ENCODE data around the gene OAS2. TPM values are rescaled to one million over a fixed set of nuclear protein-coding genes. Genes with fewer than 3 reads are reported as not detected.

OAS2 gene
- total and polyA plus RNA-seq, 5 donors from 2014 or later, result 58.2 to 82.2 (median 77.9) TPM

DNA sequence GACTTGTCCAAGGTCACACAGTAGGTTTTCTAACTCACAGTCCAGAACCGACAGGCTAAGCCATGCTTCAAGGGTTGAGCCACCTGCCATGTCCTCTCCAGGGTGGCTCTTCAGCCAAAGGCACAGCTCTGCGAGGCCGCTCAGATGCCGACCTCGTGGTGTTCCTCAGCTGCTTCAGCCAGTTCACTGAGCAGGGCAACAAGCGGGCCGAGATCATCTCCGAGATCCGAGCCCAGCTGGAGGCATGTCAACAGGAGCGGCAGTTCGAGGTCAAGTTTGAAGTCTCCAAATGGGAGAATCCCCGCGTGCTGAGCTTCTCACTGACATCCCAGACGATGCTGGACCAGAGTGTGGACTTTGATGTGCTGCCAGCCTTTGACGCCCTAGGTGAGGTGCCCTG lies 12.7 kb upstream of the OAS2 start:
- DNase-seq (no peak), ATAC-seq (ENCODE audit: low read depth in 2 of 2) (no peak)

GRCh38 chr12:112967306-112967705 lies 11.0 kb upstream of the OAS2 start:
- Mint-ChIP-seq H3K4me1 (peaks cover 0 to 6% (median 0%) of the 10 kb centered on the region in 4 donors), H3K27ac (peak overlapping the region in 1 of 3 donors; percentile 20), H3K36me3 (peaks cover 49% of the 10 kb centered on the region), H3K27me3 (no peaks in the 10 kb centered on the region), H3K9me3 (peaks cover 0 to 2% (median 0%) of the 10 kb centered on the region in 7 donors), H3K4me3 (no peak overlapping the region)
- ATAC-seq (ENCODE audit: low read depth in 2 of 2) (no peak), DNase-seq (no peak)
- H3K27me3 ChIP-seq (ENCODE audit: control insufficient read depth, insufficient read depth, low read length), result no peaks in the 10 kb centered on the region
- H3K4me1 ChIP-seq (ENCODE audit: control insufficient read depth, insufficient read depth, low read length, poor library complexity, severe bottlenecking), result no peaks in the 10 kb centered on the region
- peaks cover 77% of the 10 kb centered on the region for H3K36me3 ChIP-seq (ENCODE audit: control insufficient read depth, insufficient read depth, low read length)
- H3K4me3 ChIP-seq (ENCODE audit: low read depth, low read length), result no peak overlapping the region
- no peak overlapping the region for H3K27ac ChIP-seq (ENCODE audit: insufficient read depth, low read length, poor library complexity, severe bottlenecking)
- H3K9me3 ChIP-seq (ENCODE audit: control insufficient read depth in 2 of 2, low read length in 2 of 2), result no peaks in the 10 kb centered on the region

More for the DNA sequence above, 12.7 kb upstream of the OAS2 start:
- Mint-ChIP-seq H3K9me3 (peaks cover 0 to 2% (median 0%) of the 10 kb centered on the region in 7 donors), H3K4me1 (peaks cover 0 to 10% (median 2%) of the 10 kb centered on the region in 4 donors), H3K36me3 (peaks cover 61% of the 10 kb centered on the region), H3K27ac (no peak overlapping the region), H3K4me3 (no peak overlapping the region), H3K27me3 (no peaks in the 10 kb centered on the region)
- Histone ChIP-seq H3K4me1 (ENCODE audit: control insufficient read depth, insufficient read depth, low read length, poor library complexity, severe bottlenecking) (no peaks in the 10 kb centered on the region), H3K36me3 (ENCODE audit: control insufficient read depth, insufficient read depth, low read length) (peaks cover 88% of the 10 kb centered on the region), H3K27me3 (ENCODE audit: control insufficient read depth, insufficient read depth, low read length) (no peaks in the 10 kb centered on the region), H3K9me3 (ENCODE audit: control insufficient read depth in 2 of 2, low read length in 2 of 2) (no peaks in the 10 kb centered on the region), H3K4me3 (ENCODE audit: low read depth, low read length) (no peak overlapping the region), H3K27ac (ENCODE audit: insufficient read depth, low read length, poor library complexity, severe bottlenecking) (no peak overlapping the region)

DNA sequence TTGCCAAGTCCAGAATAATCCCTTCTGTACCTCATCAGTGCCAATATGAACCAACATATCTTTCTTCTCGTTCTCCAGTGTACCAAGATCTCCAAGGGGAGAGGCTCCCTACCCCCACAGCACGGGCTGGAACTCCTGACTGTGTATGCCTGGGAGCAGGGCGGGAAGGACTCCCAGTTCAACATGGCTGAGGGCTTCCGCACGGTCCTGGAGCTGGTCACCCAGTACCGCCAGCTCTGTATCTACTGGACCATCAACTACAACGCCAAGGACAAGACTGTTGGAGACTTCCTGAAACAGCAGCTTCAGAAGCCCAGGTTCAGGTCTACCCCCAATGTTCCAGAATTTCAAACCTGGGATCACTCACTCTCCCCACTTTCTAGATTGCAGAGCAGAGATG lies 10.5 kb upstream of the OAS2 start:
- peaks cover 0 to 6% (median 0%) of the 10 kb centered on the region in 4 donors for H3K4me1 Mint-ChIP-seq
- H3K4me1 ChIP-seq (ENCODE audit: control insufficient read depth, insufficient read depth, low read length, poor library complexity, severe bottlenecking), result no peaks in the 10 kb centered on the region
- H3K4me3 ChIP-seq (ENCODE audit: low read depth, low read length), result no peak overlapping the region
- H3K9me3 Mint-ChIP-seq, result peaks cover 0 to 2% (median 0%) of the 10 kb centered on the region in 7 donors
- H3K36me3 ChIP-seq (ENCODE audit: control insufficient read depth, insufficient read depth, low read length), result peaks cover 72% of the 10 kb centered on the region
- H3K36me3 Mint-ChIP-seq, result peaks cover 45% of the 10 kb centered on the region
- H3K27me3 Mint-ChIP-seq, result no peaks in the 10 kb centered on the region
- no peak overlapping the region for H3K4me3 Mint-ChIP-seq
- no peak overlapping the region for H3K27ac ChIP-seq (ENCODE audit: insufficient read depth, low read length, poor library complexity, severe bottlenecking)
- no peaks in the 10 kb centered on the region for H3K27me3 ChIP-seq (ENCODE audit: control insufficient read depth, insufficient read depth, low read length)
- no peak overlapping the region for H3K27ac Mint-ChIP-seq
- no peaks in the 10 kb centered on the region for H3K9me3 ChIP-seq (ENCODE audit: control insufficient read depth in 2 of 2, low read length in 2 of 2)
- ATAC-seq (ENCODE audit: low read depth in 2 of 2), result no peak
- DNase-seq, result no peak

GRCh38 chr12:112969547-112970306 lies 8.6 kb upstream of the OAS2 start:
- H3K9me3 Mint-ChIP-seq, result no peaks in the 10 kb centered on the region
- Histone ChIP-seq H3K9me3 (ENCODE audit: control insufficient read depth in 2 of 2, low read length in 2 of 2) (no peaks in the 10 kb centered on the region), H3K27ac (ENCODE audit: insufficient read depth, low read length, poor library complexity, severe bottlenecking) (no peak overlapping the region), H3K4me3 (ENCODE audit: low read depth, low read length) (no peak overlapping the region), H3K27me3 (ENCODE audit: control insufficient read depth, insufficient read depth, low read length) (no peaks in the 10 kb centered on the region), H3K36me3 (ENCODE audit: control insufficient read depth, insufficient read depth, low read length) (peaks cover 57% of the 10 kb centered on the region), H3K4me1 (ENCODE audit: control insufficient read depth, insufficient read depth, low read length, poor library complexity, severe bottlenecking) (no peaks in the 10 kb centered on the region)
- peaks cover 0 to 7% (median 3%) of the 10 kb centered on the region in 4 donors for H3K4me1 Mint-ChIP-seq
- no peaks in the 10 kb centered on the region for H3K27me3 Mint-ChIP-seq
- H3K36me3 Mint-ChIP-seq, result peaks cover 36% of the 10 kb centered on the region
- ATAC-seq (ENCODE audit: low read depth in 2 of 2) (no peak), DNase-seq (no peak)
- peak overlapping the region in 2 of 3 donors; percentile 33 to 71 for H3K27ac Mint-ChIP-seq
- H3K4me3 Mint-ChIP-seq, result no peak overlapping the region

GRCh38 chr12:112970391-112970790 lies 7.9 kb upstream of the OAS2 start:
- Mint-ChIP-seq H3K4me3 (no peak overlapping the region), H3K4me1 (peaks cover 0 to 7% (median 3%) of the 10 kb centered on the region in 4 donors), H3K9me3 (no peaks in the 10 kb centered on the region), H3K27me3 (no peaks in the 10 kb centered on the region), H3K36me3 (peaks cover 36% of the 10 kb centered on the region), H3K27ac (peak overlapping the region; percentile 33 to 63 (median 34))
- Histone ChIP-seq H3K9me3 (ENCODE audit: control insufficient read depth in 2 of 2, low read length in 2 of 2) (no peaks in the 10 kb centered on the region), H3K27me3 (ENCODE audit: control insufficient read depth, insufficient read depth, low read length) (no peaks in the 10 kb centered on the region), H3K27ac (ENCODE audit: insufficient read depth, low read length, poor library complexity, severe bottlenecking) (no peak overlapping the region), H3K4me1 (ENCODE audit: control insufficient read depth, insufficient read depth, low read length, poor library complexity, severe bottlenecking) (no peaks in the 10 kb centered on the region), H3K36me3 (ENCODE audit: control insufficient read depth, insufficient read depth, low read length) (peaks cover 50% of the 10 kb centered on the region), H3K4me3 (ENCODE audit: low read depth, low read length) (no peak overlapping the region)
- ATAC-seq (ENCODE audit: low read depth in 2 of 2) (no peak), DNase-seq (no peak)

GRCh38 chr12:112971248-112971647 lies 7.1 kb upstream of the OAS2 start:
- Histone ChIP-seq H3K27me3 (ENCODE audit: control insufficient read depth, insufficient read depth, low read length) (no peaks in the 10 kb centered on the region), H3K36me3 (ENCODE audit: control insufficient read depth, insufficient read depth, low read length) (peaks cover 42% of the 10 kb centered on the region), H3K4me3 (ENCODE audit: low read depth, low read length) (no peak overlapping the region), H3K4me1 (ENCODE audit: control insufficient read depth, insufficient read depth, low read length, poor library complexity, severe bottlenecking) (no peaks in the 10 kb centered on the region), H3K27ac (ENCODE audit: insufficient read depth, low read length, poor library complexity, severe bottlenecking) (no peak overlapping the region), H3K9me3 (ENCODE audit: control insufficient read depth in 2 of 2, low read length in 2 of 2) (no peaks in the 10 kb centered on the region)
- Mint-ChIP-seq H3K4me1 (peaks cover 0 to 7% (median 5%) of the 10 kb centered on the region in 4 donors), H3K27me3 (no peaks in the 10 kb centered on the region), H3K36me3 (peaks cover 30% of the 10 kb centered on the region), H3K9me3 (no peaks in the 10 kb centered on the region), H3K4me3 (no peak overlapping the region), H3K27ac (peak overlapping the region in 1 of 3 donors; percentile 76)
- DNase-seq, result no peak
- ATAC-seq (ENCODE audit: low read depth in 2 of 2), result no peak

DNA sequence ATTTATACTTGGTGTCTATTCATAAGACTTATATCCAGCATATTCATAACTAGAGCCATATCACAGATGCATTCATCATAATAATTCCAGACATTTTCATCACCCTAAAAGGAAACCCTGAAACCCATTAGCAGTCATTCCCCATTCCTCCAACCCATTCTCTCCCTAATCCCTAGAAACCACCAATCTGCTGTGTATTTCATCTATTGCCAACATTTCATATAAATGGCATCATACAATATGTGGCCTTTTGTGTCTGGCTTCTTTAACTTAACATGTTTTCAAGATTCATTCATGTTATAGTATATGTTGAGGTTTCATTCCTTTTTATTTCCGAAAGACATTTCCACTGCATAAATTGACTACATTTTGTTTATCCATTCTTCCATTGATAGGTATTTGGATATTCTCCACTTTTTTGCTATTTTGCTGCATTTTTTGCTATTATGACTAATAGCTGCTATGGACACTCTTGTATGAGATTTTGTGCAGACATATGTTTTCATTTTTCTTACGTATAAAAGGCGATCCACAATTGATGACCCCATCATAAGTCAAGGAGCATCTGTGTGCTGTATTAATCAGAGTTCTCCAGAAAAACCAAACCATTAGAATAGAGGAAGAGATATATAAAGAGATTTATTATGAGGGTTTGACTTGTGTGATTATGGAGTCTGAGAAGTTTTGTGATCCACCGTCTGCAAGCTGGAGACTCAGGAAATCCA lies 5.1 kb upstream of the OAS2 start:
- no peak overlapping the region for H3K27ac ChIP-seq (ENCODE audit: insufficient read depth, low read length, poor library complexity, severe bottlenecking)
- H3K4me1 Mint-ChIP-seq, result peaks cover 0 to 23% (median 7%) of the 10 kb centered on the region in 4 donors
- no peaks in the 10 kb centered on the region for H3K9me3 ChIP-seq (ENCODE audit: control insufficient read depth in 2 of 2, low read length in 2 of 2)
- DNase-seq (no peak), ATAC-seq (ENCODE audit: low read depth in 2 of 2) (no peak)
- H3K4me3 ChIP-seq (ENCODE audit: low read depth, low read length), result no peak overlapping the region
- peak overlapping the region in 1 of 4 donors; percentile 13 for H3K4me3 Mint-ChIP-seq
- no peaks in the 10 kb centered on the region for H3K9me3 Mint-ChIP-seq
- H3K27me3 ChIP-seq (ENCODE audit: control insufficient read depth, insufficient read depth, low read length), result no peaks in the 10 kb centered on the region
- H3K27ac Mint-ChIP-seq, result peak overlapping the region in 2 of 3 donors; percentile 13 to 45
- no peaks in the 10 kb centered on the region for H3K27me3 Mint-ChIP-seq
- peaks cover 17% of the 10 kb centered on the region for H3K36me3 Mint-ChIP-seq
- peaks cover 22% of the 10 kb centered on the region for H3K36me3 ChIP-seq (ENCODE audit: control insufficient read depth, insufficient read depth, low read length)
- peaks cover 13% of the 10 kb centered on the region for H3K4me1 ChIP-seq (ENCODE audit: control insufficient read depth, insufficient read depth, low read length, poor library complexity, severe bottlenecking)
